ENCODE data around the gene TMEM147.
A peak's percentile ranks its signal among the peaks of the same experiment; 100 is the strongest.

The TMEM147 gene

GRCh38 chr19:35545001-35545854 is at the start of gene TMEM147:
TMEM147 (plus strand) TSS chr19:35545626; CDS start chr19:35545740, 114 bp downstream.
- no peak for FAIRE-seq

GRCh38 chr19:35497406-35497805 is 48.0 kb upstream of the TMEM147 start:
- FAIRE-seq = no peak

- FAIRE-seq = no peak
These were observed 47.2 kb upstream of the TMEM147 start for GRCh38 chr19:35498220-35498619.

GRCh38 chr19:35498984-35499527 is 46.4 kb upstream of the TMEM147 start:
- FAIRE-seq = no peak

GRCh38 chr19:35500611-35501010 is 44.8 kb upstream of the TMEM147 start:
- FAIRE-seq = no peak

- no peak for FAIRE-seq
These were observed 43.7 kb upstream of the TMEM147 start for GRCh38 chr19:35501684-35502083.

GRCh38 chr19:35502751-35503150 is 42.7 kb upstream of the TMEM147 start:
- FAIRE-seq = no peak

GRCh38 chr19:35506011-35506410 is 39.4 kb upstream of the TMEM147 start:
- FAIRE-seq = no peak

- FAIRE-seq = no peak
These were observed 37.9 kb upstream of the TMEM147 start for GRCh38 chr19:35507561-35507960.

GRCh38 chr19:35508129-35508528 is 37.3 kb upstream of the TMEM147 start:
- no peak for FAIRE-seq

GRCh38 chr19:35509018-35509652 is 36.3 kb upstream of the TMEM147 start:
- FAIRE-seq = peak; percentile 80

GRCh38 chr19:35509861-35510625 is 35.4 kb upstream of the TMEM147 start:
- peak; percentile 95 for FAIRE-seq

- no peak for FAIRE-seq
These were observed 34.8 kb upstream of the TMEM147 start for GRCh38 chr19:35510626-35510964.

GRCh38 chr19:35511337-35511736 is 34.1 kb upstream of the TMEM147 start:
- FAIRE-seq = no peak

- no peak for FAIRE-seq
These were observed 32.4 kb upstream of the TMEM147 start for GRCh38 chr19:35512831-35513627.

- peak; percentile 95 for FAIRE-seq
These were observed 31.7 kb upstream of the TMEM147 start, which contains the start of gene DMKN for GRCh38 chr19:35513628-35514281. DMKN (minus strand) TSS chr19:35513649; CDS start chr19:35513475, 174 bp downstream.

- no peak for FAIRE-seq
These were observed 31.1 kb upstream of the TMEM147 start for GRCh38 chr19:35514282-35514809.

GRCh38 chr19:35516310-35516709 is 29.1 kb upstream of the TMEM147 start:
- no peak for FAIRE-seq

- FAIRE-seq = no peak
These were observed 28.1 kb upstream of the TMEM147 start for GRCh38 chr19:35517342-35517741.

- peak; percentile 98 for FAIRE-seq
These were observed 27.1 kb upstream of the TMEM147 start for GRCh38 chr19:35518313-35518712.

GRCh38 chr19:35519291-35519690 is 26.1 kb upstream of the TMEM147 start:
- peak; percentile 73 for FAIRE-seq
